K562 (cell line): ENCODE results near the gene SOX8. TPM values are rescaled to one million over a fixed set of nuclear protein-coding genes. Genes with fewer than 3 reads are reported as not detected.

Source experiments
- ATAC-seq: fragments of 200-7000 bp; cut with Tn5 transposase; 3 replicates; pipeline ENCODE4 v1.9.1; 2020; ENCODE audit warnings: moderate library complexity
- BruUV-seq: library from RNA; stranded (reverse); fragments of 400-500 nt; replicated peaks from 2 replicates; lab custom pipeline; 2021; lab: Mats Ljungman, UMichigan
- CTCF ChIA-PET: fragments of 300-600 bp; formaldehyde crosslinking; extraction: SDS; loops from one replicate; lab custom pipeline; 2021; ENCODE audit warnings: low intra/inter-chr PET ratio; lab: Yijun Ruan, JAX
- POLR2A ChIA-PET: fragments of 300-600, 350-650 bp; sonication (Branson Sonifier 250); formaldehyde crosslinking; extraction: SDS; loops from one replicate; lab custom pipeline; 2021; ENCODE audit warnings: antibody characterized with exemption, inconsistent platforms; lab: Yijun Ruan, JAX
- DNase-seq, 4 experiments: peaks; one replicate each; pipeline versions ENCODE4 v3.0.0 to v3.0.0-alpha.2; 2011 to 2018; ENCODE audit warnings: low spot score in 3 of 4, mixed read lengths in 3 of 4; ENCODE audit errors: extremely low read depth in 1 of 4
- FAIRE-seq: peaks from 2 replicates; lab custom pipeline; 2011; peaks lifted over from hg19 to GRCh38; lab: Jason Lieb, UNC
- H2AFZ ChIP-seq: 2 replicates; pipeline ENCODE4 v1.6.0; 2011; ENCODE audit warnings: low read depth, low read length, control low read depth, inconsistent platforms
- H3K27ac ChIP-seq: fragments of 200-600 bp; 3 replicates; pipeline ENCODE4 v1.8.0; 2011; ENCODE audit warnings: low read depth, mild to moderate bottlenecking, control low read depth, inconsistent platforms, low read length, moderate library complexity, mixed read lengths; ENCODE audit errors: extremely low read depth
- H3K27me3 ChIP-seq, 2 experiments: fragments of 300-600 bp in 1 of 2; 2 replicates in 1 of 2; 3 replicates in 1 of 2; pipeline versions ENCODE4 v1.6.0 to v1.8.0; 2011; ENCODE audit warnings: inconsistent platforms in 2 of 2, low read length in 2 of 2, mild to moderate bottlenecking in 1 of 2, mixed read lengths in 1 of 2, moderate library complexity in 1 of 2; ENCODE audit not compliant: control insufficient read depth in 2 of 2, insufficient read depth in 2 of 2
- H3K36me3 ChIP-seq: fragments of 300-600 bp; 3 replicates; pipeline ENCODE4 v1.8.0; 2011; ENCODE audit warnings: mild to moderate bottlenecking, low read length, inconsistent platforms; ENCODE audit not compliant: control insufficient read depth, insufficient read depth
- H3K4me1 ChIP-seq, 2 experiments: fragments of 200-600 bp in 1 of 2; replicated peaks in 1 of 2; 2 replicates in 1 of 2; 3 replicates in 1 of 2; pipeline versions ENCODE4 v1.5.1 to v1.8.0; 2011; ENCODE audit warnings: inconsistent platforms in 2 of 2, low read length in 2 of 2, mild to moderate bottlenecking in 1 of 2, mixed read lengths in 1 of 2, moderate library complexity in 1 of 2; ENCODE audit not compliant: control insufficient read depth in 2 of 2, insufficient read depth in 2 of 2
- H3K4me2 ChIP-seq: 2 replicates; pipeline ENCODE4 v1.6.1; 2011; ENCODE audit warnings: low read length, control low read depth, inconsistent platforms, mixed read lengths; ENCODE audit not compliant: insufficient read depth
- H3K4me3 ChIP-seq: fragments of 200-600 bp; sonication (generic), shearing (Covaris generic); 2 replicates; pipeline ENCODE4 v1.5.1; 2016; ENCODE audit warnings: control low read depth, inconsistent platforms
- H3K79me2 ChIP-seq: fragments of 200-600 bp; 3 replicates; pipeline ENCODE4 v1.8.0; 2011; ENCODE audit warnings: low read length, inconsistent platforms; ENCODE audit not compliant: control insufficient read depth, insufficient read depth
- H3K9ac ChIP-seq, 2 experiments: 2 replicates each; pipeline versions ENCODE4 v1.6.0 to v1.6.1; 2011; ENCODE audit warnings: low read depth in 2 of 2, low read length in 2 of 2, control low read depth in 1 of 2, inconsistent platforms in 1 of 2, mild to moderate bottlenecking in 1 of 2, mixed read lengths in 1 of 2; ENCODE audit not compliant: insufficient read depth in 1 of 2
- H3K9me1 ChIP-seq: one replicate; pipeline ENCODE4 v1.6.0; 2011; ENCODE audit warnings: inconsistent platforms, mild to moderate bottlenecking, low read length, moderate library complexity; ENCODE audit not compliant: control insufficient read depth, insufficient read depth
- H3K9me3 ChIP-seq: replicated peaks from 2 replicates; pipeline ENCODE4 v1.5.1; 2011; ENCODE audit warnings: low read depth, low read length, inconsistent platforms; ENCODE audit not compliant: control insufficient read depth, insufficient read depth
- H4K20me1 ChIP-seq: replicated peaks from 2 replicates; pipeline ENCODE4 v1.6.1; 2011; ENCODE audit warnings: low read length, inconsistent platforms, mixed read lengths; ENCODE audit not compliant: control insufficient read depth, insufficient read depth
- CEBPB ChIP-seq: fragments of 450-650 bp; IDR thresholded peaks from 2 replicates; pipeline ENCODE4 v1.6.1; 2016; ENCODE audit warnings: missing genetic modification characterization, missing compliant biosample characterization
- MTF1 ChIP-seq: fragments of 250-450 bp; sonication (Bioruptor Pico); IDR thresholded peaks from 2 replicates; pipeline ENCODE4 v1.9.0; 2021; ENCODE audit warnings: moderate library complexity, mild to moderate bottlenecking, inconsistent platforms, borderline replicate concordance
- XRCC4 ChIP-seq: IDR thresholded peaks from one replicate; pipeline ENCODE4 v1.6.1; 2011; ENCODE audit not compliant: insufficient read depth, insufficient read length; ENCODE audit errors: extremely low read depth
- WGBS: fragments of 100-300 bp; shearing (Covaris generic); methylation state at CpG from one replicate; pipeline ENCODE4 v1.1.6; 2016; ENCODE audit warnings: low coverage, mixed read lengths; ENCODE audit not compliant: insufficient coverage; ENCODE audit errors: missing lambda C conversion rate; 5-methylcytosine and 5-hydroxymethylcytosine counted together
- in situ Hi-C: fragments of 300-500 bp; cut with MboI; formaldehyde crosslinking; loops from 4 replicates; pipeline ENCODE4 v1.15.0; 2018; ENCODE audit warnings: inconsistent platforms, mixed read lengths
- intact Hi-C: fragments of 100-400 bp; cut with micrococcal nuclease; formaldehyde crosslinking; loops from 2 replicates; pipeline ENCODE4 v1.14.2; 2022
- polyA plus RNA-seq, 8 experiments: library from polyadenylated mRNA; depleted of rRNA in 4 of 8; stranded (reverse) in 5 of 8; unstranded in 3 of 8; fragments of >200 nt; fragmentation: Nextera tagmentation in 2 of 8; fragmentation: Illumina TruSeq in 1 of 8; extraction: Ambion mirVana in 2 of 8; extraction: Trizol in 1 of 8; gene quantifications; 2 replicates each; pipeline versions ENCODE4 v1.2.1 to v1.2.3, GENCODE V29; 2011 to 2014; ENCODE audit warnings: inconsistent platforms in 1 of 8, missing spikeins in 1 of 8
- total RNA-seq, 7 experiments: library from RNA; depleted of rRNA in 6 of 7; stranded (reverse); fragments of >200 nt in 6 of 7; fragmentation: Illumina TruSeq in 2 of 7; extraction: Trizol in 2 of 7; gene quantifications; 2 replicates each; pipeline versions ENCODE4 v1.2.1 to v1.2.3, GENCODE V29; 2011 to 2021; ENCODE audit warnings: low replicate concordance in 1 of 7
- TF ChIP-seq, protein P1 (sequence below), 2 experiments: fragments of 450-650 bp in 1 of 2; sonication (generic) in 1 of 2; formaldehyde crosslinking in 1 of 2; IDR thresholded peaks in 1 of 2; conservative IDR thresholded peaks in 1 of 2; 2 replicates each; pipeline versions ENCODE4 v1.6.1 to v1.8.1; 2016 to 2023; ENCODE audit warnings: mild to moderate bottlenecking in 2 of 2, moderate library complexity in 2 of 2, inconsistent platforms in 1 of 2, missing genetic modification reagents in 1 of 2

SOX8 gene
- total and polyA plus RNA-seq, 9 of the 15 experiments (the other 6 are each of a cell fraction or from before 2014, with no cell fraction given): 0.07 to 0.15 (median 0.15) TPM; not detected in 6

DNA sequence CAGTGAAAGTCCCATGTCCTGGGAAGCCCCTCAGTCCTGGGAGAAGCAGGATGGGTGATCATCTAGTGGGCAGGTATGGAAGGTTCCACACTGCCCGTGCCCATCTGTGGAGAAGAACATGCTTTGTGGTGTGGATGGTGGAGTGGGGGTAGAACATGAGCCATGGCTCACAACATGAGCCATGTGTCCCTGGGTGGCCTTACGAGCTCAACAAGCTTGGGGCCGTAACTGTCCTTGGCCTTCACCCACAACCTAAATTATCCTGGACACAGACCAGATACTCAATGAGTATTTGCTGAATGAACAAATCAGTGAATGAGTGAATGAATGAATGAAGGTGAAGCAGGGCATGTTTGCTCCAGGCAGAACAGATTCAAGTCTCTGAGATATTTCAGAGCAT lies 13.5 kb downstream of the SOX8 start (continued):
- TF ChIP-seq, protein P1, sequence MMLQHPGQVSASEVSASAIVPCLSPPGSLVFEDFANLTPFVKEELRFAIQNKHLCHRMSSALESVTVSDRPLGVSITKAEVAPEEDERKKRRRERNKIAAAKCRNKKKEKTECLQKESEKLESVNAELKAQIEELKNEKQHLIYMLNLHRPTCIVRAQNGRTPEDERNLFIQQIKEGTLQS (IDR thresholded peaks at IDR 0.05): no peak
- TF ChIP-seq, protein P1 (CRISPR knock-in tag; conservative IDR thresholded peaks at IDR 0.05): no peak
- TF ChIP-seq MTF1 (CRISPR knock-in tag): no peak
- TF ChIP-seq, all 486 proteins: peak for 1

DNA sequence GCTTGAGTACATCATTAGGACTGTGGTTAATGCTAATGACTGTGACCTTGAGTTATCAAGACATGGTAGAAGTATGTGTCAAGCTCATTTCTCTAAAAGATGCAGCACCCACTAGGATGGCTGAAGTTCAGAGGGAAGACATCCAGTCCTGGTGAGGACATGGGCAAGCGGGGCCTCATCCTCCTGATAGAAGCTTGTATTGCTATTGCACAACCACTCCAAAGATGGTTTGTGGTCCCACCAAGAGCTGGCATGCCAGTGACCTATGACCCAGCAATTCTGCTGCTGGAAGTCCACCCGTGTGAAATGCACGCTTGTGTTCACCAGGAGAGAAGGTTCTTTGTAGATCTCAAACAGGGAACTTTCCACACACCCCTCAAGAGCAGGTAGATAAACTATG lies 14.2 kb downstream of the SOX8 start:
- no peaks in the 10 kb centered on the region for H3K36me3 ChIP-seq
- no peak for FAIRE-seq
- ATAC-seq: no peak
- H3K9ac ChIP-seq: no peak overlapping the region
- H3K27me3 ChIP-seq: peaks cover 30 to 60% of the 10 kb centered on the region in 2 experiments; a peak in 4 of 5 replicates
- DNase-seq: no peak
- H3K4me2 ChIP-seq: no peak overlapping the region
- intact Hi-C loops: no loop called here
- CTCF ChIA-PET: no interaction called here
- TF ChIP-seq CEBPB (peak; percentile 61), XRCC4 (no peak)
- TF ChIP-seq, all 486 proteins: peak for 1
- Histone ChIP-seq H2AFZ (no peak overlapping the region), H3K4me1 (peaks cover 0 to 29% of the 10 kb centered on the region in 2 experiments; a peak in 1 of 5 replicates), H3K79me2 (no peaks in the 10 kb centered on the region), H3K27ac (no peak overlapping the region), H4K20me1 (peaks cover 4% of the 10 kb centered on the region), H3K4me3 (no peak overlapping the region), H3K9me1 (no peaks in the 10 kb centered on the region), H3K9me3 (no peaks in the 10 kb centered on the region)
- in situ Hi-C loops: no loop called here
- POLR2A ChIA-PET: interaction anchor here (0.6 to 1.5 kb wide), 3 partner anchors 9 to 688 kb away, joined by 3 to 4 read pairs (median 3); no protein-coding TSS in a partner anchor
- BruUV-seq: no TSS peak
- WGBS: 0% methylated on average over 3 of the region's 3 CpGs
